Measurements from ENCODE around the gene SP140. TPM values are rescaled to one million over a fixed set of nuclear protein-coding genes. Genes with fewer than 3 reads are reported as not detected.

Gene SP140
- total and polyA plus RNA-seq, 2 of the 8 experiments (the other 6 are each of a cell fraction or from before 2014, with no cell fraction given): 0.23 to 1.3 TPM

DNA sequence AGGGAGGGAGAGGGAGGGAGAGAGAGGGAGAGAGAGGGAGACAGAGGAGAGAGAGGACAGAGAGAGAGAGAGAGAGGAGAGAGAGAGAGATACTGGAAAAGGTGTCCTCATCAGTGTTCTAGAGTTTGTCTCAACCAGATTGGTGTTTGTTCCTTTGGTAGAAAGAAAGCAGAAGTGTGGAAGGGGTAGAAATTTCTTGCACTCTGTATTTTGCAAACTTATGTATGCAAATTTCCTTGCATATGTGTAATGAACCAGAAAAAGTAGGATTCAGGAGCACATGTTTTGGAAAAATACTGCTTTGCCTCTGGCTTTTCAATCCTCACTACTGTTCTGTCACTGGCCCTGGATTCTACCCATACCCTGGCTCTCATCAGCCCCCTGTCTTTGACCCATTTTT is 1.1 kb upstream of the SP140 start:
- no peak overlapping the region for H2BK15ac ChIP-seq (ENCODE audit: low read length)
- no peak overlapping the region for H2BK120ac ChIP-seq (replicated peaks; ENCODE audit: low read depth, low read length)
- H3K4me1 ChIP-seq (replicated peaks in 1 of 4; ENCODE audit: control insufficient read depth in 3 of 4, insufficient read depth in 4 of 4, low read length in 3 of 4): peaks cover 0 to 4% (median 1%) of the 10 kb centered on the region in 4 experiments; a peak in 3 of 7 replicates
- no peak overlapping the region for H3K4me2 ChIP-seq (ENCODE audit: insufficient read depth in 1 of 2, low read depth in 2 of 2, low read length in 2 of 2)
- no peak overlapping the region for H2BK12ac ChIP-seq (ENCODE audit: low read depth, low read length)
- H3K18ac ChIP-seq (ENCODE audit: extremely low read depth, low read length): no peak overlapping the region
- no peak overlapping the region for H4K5ac ChIP-seq (ENCODE audit: insufficient read length, low read depth, low read length)
- no peak overlapping the region for H2AFZ ChIP-seq (ENCODE audit: low read length)
- H3K27me3 ChIP-seq (replicated peaks in 1 of 4; ENCODE audit: control insufficient read depth in 3 of 4, extremely low read depth in 1 of 4, insufficient read depth in 3 of 4, low read length in 3 of 4): no peaks in the 10 kb centered on the region
- no peak overlapping the region for H2AK5ac ChIP-seq (ENCODE audit: low read depth, low read length)
- no peak overlapping the region for H3K9ac ChIP-seq (replicated peaks in 1 of 4; ENCODE audit: extremely low read depth in 1 of 4, low read depth in 3 of 4, low read length in 3 of 4)
- ChIA-PET CTCF (ENCODE audit: partially characterized antibody) (no interaction called here), POLR2A (ENCODE audit: partially characterized antibody) (no interaction called here)
- no peaks in the 10 kb centered on the region for H3K9me3 ChIP-seq (ENCODE audit: insufficient read depth in 2 of 2, low read depth in 1 of 2, low read length in 1 of 2)
- DNase-seq (ENCODE audit: low read depth in 1 of 2, low spot score in 2 of 2): no peak
- no peak overlapping the region for H3K14ac ChIP-seq (ENCODE audit: insufficient read length)
- H3K4ac ChIP-seq (replicated peaks; ENCODE audit: insufficient read length, low read depth, low read length): no peak overlapping the region
- 0 out of 2 replicates have a peak, but pooled peaks cover 2% of the 10 kb centered on the region for H3K23me2 ChIP-seq (ENCODE audit: low read depth, low read length)
- no peak overlapping the region for H3K4me3 ChIP-seq (ENCODE audit: extremely low read depth in 1 of 4, insufficient read depth in 2 of 4, low read depth in 3 of 4, low read length in 4 of 4)
- no peak overlapping the region for H3K56ac ChIP-seq (replicated peaks; ENCODE audit: insufficient read length, low read depth, low read length)
- no peak overlapping the region for H4K91ac ChIP-seq (replicated peaks; ENCODE audit: insufficient read length, low read length)
- no peaks in the 10 kb centered on the region for H4K20me1 ChIP-seq (replicated peaks in 1 of 2; ENCODE audit: control insufficient read depth in 1 of 2, insufficient read depth in 2 of 2, low read length in 2 of 2)
- no peak overlapping the region for H2BK5ac ChIP-seq (ENCODE audit: low read depth, low read length)
- TF ChIP-seq ZNF274 (IDR thresholded peaks at IDR 0.05; ENCODE audit: borderline replicate concordance, extremely low read depth, low read length): no peak
- TF ChIP-seq SRF (IDR thresholded peaks at IDR 0.05; ENCODE audit: low read depth, low read length): no peak
- TF ChIP-seq GTF2F1 (IDR thresholded peaks at IDR 0.05; ENCODE audit: borderline replicate concordance, low read depth, low read length): no peak
- TF ChIP-seq CBX5 (IDR thresholded peaks at IDR 0.05; ENCODE audit: low read depth, low read length): no peak
- no peak for TF ChIP-seq SIN3A (conservative IDR thresholded peaks at IDR 0.05 in 1 of 2, IDR thresholded peaks at IDR 0.05 in 1 of 2; ENCODE audit: low read depth in 1 of 2, low read length in 2 of 2)
- no peak for TF ChIP-seq KDM4A (IDR thresholded peaks at IDR 0.05; ENCODE audit: low read depth, low read length, severe bottlenecking)
- TF ChIP-seq CHD2 (IDR thresholded peaks at IDR 0.05; ENCODE audit: low read length): no peak
- TF ChIP-seq HDAC2 (IDR thresholded peaks at IDR 0.05; ENCODE audit: borderline replicate concordance in 1 of 2, low read depth in 2 of 2, low read length in 2 of 2): no peak
- no peak for TF ChIP-seq TEAD4 (IDR thresholded peaks at IDR 0.05; ENCODE audit: low read depth, low read length)
- no peak for TF ChIP-seq SP2 (IDR thresholded peaks at IDR 0.05; ENCODE audit: low read length)
- H2BK20ac ChIP-seq (ENCODE audit: low read length): no peak overlapping the region
- no peaks in the 10 kb centered on the region for H3K36me3 ChIP-seq (ENCODE audit: control insufficient read depth in 2 of 4, insufficient read depth in 4 of 4, low read length in 3 of 4)
- H3K79me2 ChIP-seq (ENCODE audit: control insufficient read depth in 1 of 2, insufficient read depth in 2 of 2, low read length in 2 of 2): no peaks in the 10 kb centered on the region
- no peak overlapping the region for H3K23ac ChIP-seq (ENCODE audit: insufficient read length)
- H3K27ac ChIP-seq (ENCODE audit: low read depth, low read length): no peak overlapping the region
- H4K8ac ChIP-seq (ENCODE audit: extremely low read depth, insufficient read depth, low read length): no peak overlapping the region
- no peaks in the 10 kb centered on the region for H3K79me1 ChIP-seq (ENCODE audit: low read depth, low read length)
- FAIRE-seq: no peak
